C1 segment of cervical spinal cord (tissue), 14 donors: ENCODE data around the gene PTTG1.
"Not testable (repeated sequence)": the region's sequence is repeated elsewhere in the genome, so short reads cannot be mapped to it uniquely, and the experiment has no call there.

Experiments used
- DNase-seq, 14 donors: peaks; one replicate each; lab custom pipeline; 2025; lab: John Stamatoyannopoulos, UW

The PTTG1 gene

DNA sequence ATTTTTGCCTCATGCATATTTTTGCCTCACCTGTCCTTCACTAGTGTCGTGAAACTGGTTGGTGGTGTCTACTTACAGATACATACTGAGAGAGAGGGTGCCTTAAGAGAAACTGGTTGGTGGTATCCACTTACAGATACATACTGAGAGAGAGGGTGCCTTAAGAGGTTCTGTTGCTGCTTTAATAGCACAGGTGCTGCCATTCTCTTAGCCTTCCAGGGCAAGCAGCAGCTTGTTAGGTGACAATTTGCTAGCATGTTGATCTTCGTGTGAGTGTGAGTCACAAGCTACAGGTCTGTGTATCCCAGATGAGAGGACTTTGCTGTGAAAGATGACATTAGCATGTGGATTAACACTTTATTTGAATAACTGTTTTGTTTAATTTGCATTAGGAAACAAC is 1.4 kb downstream of the PTTG1 start:
- no peak for DNase-seq

DNA sequence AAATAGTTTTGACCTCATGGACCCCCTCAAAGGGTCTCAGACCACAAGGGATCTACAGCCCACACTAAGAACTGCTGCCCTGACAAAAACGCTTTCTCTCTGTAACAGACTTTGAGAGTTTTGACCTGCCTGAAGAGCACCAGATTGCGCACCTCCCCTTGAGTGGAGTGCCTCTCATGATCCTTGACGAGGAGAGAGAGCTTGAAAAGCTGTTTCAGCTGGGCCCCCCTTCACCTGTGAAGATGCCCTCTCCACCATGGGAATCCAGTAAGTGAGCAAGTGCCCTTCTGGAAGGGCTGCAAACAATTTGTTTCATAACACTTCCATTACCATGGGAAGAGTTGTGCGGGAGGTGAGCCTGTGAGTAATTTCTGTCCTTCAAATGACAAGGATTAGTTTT is 6.0 kb downstream of the PTTG1 start:
- no peak for DNase-seq

DNA sequence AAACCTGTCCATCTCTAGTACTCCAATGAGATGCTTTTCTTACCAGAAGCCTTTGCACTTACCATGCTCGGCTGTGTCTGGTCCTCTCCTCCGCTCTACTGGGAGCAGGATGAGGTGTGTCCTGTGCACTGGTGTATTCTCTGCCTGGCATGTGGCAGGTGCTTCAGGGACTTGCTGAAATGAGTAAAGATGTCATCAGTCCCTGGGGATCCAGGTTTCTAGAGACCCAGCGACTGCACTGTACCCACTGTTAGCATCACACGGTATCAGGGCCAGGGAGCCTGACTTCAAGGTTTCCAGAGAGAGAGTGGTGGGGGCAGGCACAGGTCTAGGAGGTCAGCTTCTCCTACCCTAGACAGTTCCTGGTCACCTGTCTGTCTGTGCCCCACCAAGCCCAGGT is 10.5 kb downstream of the PTTG1 start:
- DNase-seq, result no peak

DNA sequence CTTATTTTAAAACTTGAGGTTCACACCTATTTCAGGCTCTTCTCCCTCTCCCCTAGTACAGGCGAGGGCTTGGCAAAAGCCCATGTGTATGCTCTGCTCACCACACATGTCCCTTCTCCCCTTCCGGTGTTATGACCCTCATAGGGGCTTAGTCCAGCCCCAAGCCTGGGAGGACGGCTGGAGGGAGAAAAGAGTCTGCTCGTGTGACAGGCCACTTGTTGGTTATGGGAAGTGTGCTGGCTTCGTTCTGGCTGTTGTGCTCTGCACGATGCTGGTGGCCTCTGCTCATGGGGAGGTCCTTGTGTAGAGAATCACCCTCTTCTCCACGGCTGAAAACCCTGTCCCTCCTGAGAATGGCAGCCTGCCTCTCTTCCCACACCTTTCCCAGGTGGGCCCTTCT is 11.1 kb downstream of the PTTG1 start:
- DNase-seq, result no peak

DNA sequence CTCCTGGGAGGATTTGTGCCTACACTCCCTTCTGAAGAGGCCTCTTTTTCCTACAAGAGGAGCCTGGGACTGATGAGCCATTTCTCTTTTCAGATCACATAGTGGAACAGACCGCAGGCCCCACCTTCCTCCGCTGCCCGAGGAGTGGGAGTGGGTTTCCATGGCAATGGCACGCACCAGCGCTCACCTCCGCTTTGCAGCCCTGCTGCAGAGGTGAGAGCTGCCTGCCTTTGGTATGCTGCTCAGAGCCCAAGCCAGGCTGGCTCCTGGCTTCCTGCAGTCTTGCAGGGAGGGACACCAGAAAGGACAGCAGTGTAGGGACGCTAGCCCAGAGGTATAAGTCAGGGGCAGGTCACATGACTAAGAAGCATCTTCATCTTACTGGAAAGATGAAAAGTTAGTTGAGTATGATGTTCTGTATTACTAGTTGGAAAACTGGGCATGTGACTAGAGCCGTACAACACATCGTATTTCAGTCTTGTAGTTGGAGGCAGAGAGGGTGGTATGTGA is 12.4 kb downstream of the PTTG1 start:
- DNase-seq, result no peak

DNA sequence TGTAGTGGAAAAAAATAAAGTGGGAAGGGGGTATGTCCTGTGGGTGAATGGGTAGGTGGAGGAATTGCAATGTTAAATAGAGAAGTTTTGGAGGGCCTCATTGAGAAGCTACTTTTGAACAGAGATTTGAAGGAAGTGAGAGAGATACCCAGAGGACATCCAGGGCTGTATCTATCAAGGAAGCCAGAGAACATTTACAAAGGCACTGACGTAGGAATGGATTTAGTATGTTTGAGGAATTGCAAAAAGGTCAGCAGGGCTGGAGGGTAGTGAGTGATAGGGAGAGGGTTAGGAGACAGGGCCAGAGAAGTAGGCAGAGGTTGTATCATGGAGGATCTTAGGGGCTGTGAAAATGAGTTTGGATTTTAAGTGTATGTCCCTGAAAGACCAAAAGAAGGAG is 13.9 kb downstream of the PTTG1 start:
- DNase-seq, result no peak

DNA sequence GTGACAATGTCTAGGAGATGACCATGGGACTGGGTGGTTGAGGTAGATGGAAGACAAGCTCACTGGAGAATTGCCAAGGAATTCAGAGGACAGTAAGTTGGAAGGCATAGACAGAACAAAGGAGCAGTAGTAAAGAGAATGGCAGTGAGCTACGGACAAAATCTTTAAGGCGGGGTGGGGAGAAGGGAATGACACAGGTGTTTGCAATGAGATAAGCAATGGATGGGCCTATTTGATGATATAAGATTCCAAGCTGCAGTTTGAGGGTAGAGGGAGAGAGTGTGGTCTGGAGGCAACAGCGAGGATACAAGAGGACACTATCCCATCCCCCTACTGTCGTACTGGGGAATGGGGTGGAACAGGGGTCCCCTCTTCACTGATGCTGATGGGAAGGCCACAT is 14.4 kb downstream of the PTTG1 start:
- DNase-seq, result no peak

DNA sequence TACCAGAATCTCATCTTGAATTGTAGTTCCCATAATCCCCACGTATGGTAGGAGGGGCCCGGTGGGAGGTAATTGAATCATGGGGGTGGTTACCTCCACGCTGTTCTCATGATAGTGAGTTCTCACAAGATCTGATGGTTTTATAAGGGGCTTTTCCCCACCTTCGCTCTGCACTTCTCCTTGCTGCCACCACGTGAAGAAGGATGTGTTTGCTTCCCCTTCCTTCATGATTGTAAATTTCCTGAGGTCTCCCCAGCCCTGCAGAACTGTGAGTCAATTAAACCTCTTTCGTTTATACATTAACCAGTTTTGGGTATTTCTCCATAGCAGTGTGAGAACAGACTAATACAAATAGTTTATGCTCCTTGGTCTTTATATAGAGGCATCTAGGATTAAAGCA is 15.0 kb downstream of the PTTG1 start:
- not testable (repeated sequence) for DNase-seq

DNA sequence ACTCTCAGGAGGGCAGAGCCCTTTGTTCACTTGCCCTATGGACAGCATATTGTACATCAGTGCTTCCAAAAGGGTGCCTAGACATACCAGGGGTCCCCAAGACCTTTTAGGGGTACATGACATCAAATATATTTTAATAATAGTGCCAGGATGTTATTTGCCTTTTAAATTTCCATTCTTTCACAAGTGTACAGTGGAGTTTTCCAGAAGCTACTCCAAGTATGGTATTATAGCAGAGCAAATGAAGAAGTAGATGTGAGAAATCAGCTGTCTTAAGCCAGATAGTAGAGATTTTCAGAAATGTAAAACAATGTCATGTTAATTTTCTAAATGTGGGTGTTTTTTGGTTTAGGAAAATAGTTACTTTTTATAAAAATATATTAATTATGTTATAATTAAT is 15.6 kb downstream of the PTTG1 start:
- no peak for DNase-seq

DNA sequence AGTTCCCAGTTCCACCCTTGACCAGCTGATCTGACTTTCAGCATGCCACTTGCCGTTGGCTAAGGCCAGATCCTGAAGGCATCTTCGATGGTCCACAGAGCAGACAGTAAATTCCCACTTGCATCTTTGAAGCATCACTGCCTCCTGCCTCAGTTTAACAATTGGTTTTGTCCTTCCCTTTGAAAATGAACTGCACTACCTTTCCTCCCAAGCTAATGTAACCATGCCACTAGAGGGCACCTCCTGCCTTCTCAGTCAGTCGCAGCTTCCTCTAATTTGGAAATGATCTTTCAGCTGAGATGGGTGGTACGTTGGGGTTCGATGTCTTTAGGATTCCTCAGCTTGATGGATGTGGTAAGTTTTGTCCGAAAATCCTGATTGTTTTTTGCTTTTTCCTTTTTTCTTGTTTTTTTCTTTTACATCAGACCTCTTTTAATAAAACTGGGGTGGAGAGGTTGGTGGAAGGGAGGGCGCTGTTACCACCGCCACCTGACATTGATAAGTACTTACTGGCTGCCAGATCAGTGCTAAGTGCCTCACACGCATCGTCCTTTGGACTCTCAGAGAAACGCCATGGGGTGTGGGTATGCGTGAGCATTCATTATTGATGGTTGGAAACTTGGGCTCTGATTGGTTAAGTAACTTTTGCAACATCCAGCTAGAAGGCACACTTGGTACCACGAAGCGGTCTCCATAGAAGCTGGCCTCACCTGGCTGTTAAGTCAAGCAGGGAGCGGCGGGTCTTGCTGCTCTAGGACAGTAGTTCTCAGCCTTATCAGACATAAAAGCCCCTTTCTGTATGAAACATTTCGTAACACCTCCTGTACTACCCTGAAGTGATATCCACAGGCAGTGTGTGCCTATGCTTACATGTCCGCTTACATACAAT is 16.9 kb downstream of the PTTG1 start:
- peak in 10 of 14 donors; percentile 20 to 66 (median 47) for DNase-seq

DNA sequence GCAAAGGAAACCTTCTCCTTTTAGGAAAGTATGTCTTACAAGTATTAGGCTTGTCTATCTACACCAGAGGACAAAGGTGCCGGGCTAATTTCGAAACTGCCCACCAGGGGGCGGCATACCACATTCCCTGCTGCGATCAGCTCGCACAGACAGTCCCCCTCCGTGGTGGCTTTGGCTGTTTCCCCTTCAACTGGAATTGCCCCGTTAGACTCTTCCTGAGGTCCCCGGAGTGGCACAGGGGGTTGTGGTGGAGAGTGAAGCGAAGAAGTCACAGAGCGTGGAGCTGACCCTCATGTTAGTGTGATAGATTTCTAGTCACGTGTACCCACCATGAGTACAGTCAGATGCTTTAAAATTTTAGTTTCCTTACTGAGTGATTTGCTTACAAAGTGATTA is 17.5 kb downstream of the PTTG1 start:
- peak; percentile 22 to 90 (median 75) for DNase-seq

DNA sequence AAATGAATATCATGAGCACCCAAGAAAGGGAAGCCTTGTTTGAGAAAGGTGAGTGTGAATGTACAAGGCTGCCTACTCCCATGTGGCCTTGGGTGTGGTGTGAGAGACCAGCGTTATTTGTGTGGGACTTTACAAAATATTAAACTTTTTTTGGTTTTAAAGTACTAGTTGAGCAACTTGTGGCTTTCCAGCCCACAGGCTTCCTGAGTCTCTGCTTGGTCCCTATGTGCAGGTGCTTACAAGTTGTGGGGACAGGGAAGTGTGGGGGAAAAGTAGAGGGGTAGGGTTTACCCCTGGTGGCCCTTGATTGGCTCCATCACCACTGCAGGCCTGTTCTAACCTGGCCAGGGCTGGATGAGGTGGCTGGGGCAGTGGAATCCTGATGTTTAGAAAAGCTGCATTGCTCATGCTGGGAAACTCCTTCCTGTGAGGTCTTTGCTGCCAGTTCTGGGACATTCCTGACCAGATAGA is 19.7 kb downstream of the PTTG1 start:
- DNase-seq, result no peak

DNA sequence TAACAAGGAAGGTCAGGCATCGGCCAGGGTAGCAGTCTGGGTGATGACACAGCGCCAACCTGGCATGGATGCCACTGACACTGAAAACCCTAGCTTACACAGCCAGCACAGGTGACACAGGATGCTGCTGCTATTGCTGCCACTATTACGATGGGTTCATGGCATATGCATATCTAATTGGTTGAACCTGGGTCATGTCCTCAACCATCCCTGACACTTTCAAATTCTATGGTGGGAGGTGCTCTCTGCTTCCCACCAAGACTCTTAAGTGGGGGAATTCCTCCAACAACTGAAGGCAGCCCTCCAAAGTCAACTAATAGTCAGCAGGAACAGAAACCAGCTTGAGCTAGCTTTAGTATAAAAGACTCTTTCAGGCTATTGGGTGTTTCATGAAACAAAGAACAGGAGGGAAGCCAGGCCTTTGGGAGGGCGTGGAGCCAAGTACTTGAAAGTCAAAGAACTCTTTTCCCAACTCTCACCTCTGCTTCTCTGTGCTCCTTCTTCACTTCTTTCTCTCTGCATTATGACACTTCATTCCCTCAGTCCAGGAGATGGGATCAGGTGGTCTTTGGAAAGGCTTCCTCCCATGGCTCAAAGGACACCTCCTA is 21.3 kb downstream of the PTTG1 start:
- DNase-seq, result no peak

DNA sequence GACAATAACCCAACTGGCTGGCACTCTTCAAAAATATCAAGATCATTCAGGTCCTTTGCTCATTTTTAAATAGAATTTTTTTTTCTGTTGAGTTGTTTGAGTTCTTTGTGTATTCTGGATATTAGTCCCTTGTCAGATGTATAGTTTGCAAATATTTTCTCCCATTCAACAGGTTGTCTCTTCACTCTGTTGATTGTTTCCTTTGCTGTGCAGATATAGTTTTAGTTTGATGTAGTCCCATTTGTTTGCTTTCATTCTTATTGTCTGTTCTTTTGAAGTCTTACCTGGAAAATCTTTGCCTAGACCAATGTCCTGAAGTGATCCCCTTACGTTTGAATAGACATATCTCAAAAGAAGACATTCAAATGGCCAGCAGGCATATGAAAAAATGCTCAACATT is 22.8 kb downstream of the PTTG1 start:
- DNase-seq, result no peak

DNA sequence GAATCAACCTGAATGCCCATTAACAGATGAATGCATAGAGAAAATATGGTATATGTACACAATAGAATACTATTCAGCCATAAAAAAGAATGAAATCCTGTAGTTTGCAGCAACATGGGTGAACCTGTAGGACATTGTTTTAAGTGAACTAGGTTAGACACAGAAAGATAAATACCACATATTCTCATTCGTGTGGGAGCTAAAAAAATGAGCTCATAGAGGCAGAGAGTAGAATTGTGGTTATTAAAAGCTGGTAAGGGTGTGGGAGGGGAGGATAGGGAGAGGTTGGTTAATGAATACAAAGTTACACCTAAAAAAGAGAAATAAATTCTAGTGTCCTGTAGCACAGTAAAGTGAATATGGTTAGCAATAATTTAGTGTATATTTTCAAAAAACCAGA is 23.5 kb downstream of the PTTG1 start:
- DNase-seq, result no peak

DNA sequence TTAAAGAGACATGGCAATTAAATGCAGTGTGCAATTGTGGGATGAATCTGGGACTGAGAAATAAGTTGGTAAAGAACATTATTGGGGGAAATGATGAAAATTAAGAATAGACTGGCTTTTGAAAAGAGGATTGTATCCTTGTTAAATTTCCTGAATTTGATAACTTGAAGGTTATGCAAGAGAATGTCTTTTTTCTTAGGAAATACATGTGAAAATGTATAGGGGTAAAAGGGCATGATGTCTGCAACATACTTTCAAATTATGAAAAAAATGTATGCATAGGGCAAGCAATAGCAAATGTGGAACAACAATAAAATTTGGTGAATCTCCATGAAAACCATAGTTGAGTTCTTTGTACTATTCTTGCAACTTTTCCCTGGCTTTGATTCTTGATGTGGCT is 24.1 kb downstream of the PTTG1 start:
- no peak for DNase-seq

DNA sequence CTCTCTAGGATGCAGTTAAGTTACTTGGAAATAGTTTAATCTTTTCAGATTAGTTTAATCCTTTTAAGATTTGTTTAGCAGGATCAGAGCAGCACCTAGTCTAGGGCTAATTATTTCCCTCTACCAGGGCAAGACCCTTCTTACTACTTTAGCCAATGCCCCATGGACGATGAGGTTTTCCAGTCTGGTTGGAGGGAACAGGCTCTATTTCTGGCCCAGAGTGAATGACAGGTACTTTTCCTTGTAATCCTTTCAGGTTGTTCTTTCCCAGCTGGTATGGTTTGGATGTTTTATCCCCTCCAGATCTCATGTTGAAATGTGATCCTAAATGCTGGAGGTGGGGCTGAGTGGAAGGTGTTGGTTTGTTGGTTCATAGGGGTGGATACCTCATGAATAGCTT is 27.2 kb downstream of the PTTG1 start:
- DNase-seq, result no peak

DNA sequence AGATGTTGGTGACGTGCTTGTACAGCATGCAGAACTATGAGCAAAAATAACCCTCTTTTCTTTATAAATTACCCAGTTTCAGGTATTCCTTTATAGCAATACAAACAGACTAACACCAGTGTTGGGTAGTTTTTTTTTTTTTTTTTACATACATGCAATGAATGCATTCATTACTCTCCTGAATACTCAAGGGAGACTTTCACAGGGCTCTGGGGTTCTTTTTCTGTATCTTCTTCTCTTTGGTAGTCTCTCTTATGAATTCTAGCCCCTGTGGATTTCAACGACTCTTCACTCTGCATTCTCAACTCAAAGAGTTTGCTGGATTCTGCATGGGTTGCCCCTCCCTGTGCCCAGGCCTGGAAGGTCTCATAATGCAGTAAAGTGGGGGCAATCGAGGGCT is 27.8 kb downstream of the PTTG1 start:
- DNase-seq, result no peak

DNA sequence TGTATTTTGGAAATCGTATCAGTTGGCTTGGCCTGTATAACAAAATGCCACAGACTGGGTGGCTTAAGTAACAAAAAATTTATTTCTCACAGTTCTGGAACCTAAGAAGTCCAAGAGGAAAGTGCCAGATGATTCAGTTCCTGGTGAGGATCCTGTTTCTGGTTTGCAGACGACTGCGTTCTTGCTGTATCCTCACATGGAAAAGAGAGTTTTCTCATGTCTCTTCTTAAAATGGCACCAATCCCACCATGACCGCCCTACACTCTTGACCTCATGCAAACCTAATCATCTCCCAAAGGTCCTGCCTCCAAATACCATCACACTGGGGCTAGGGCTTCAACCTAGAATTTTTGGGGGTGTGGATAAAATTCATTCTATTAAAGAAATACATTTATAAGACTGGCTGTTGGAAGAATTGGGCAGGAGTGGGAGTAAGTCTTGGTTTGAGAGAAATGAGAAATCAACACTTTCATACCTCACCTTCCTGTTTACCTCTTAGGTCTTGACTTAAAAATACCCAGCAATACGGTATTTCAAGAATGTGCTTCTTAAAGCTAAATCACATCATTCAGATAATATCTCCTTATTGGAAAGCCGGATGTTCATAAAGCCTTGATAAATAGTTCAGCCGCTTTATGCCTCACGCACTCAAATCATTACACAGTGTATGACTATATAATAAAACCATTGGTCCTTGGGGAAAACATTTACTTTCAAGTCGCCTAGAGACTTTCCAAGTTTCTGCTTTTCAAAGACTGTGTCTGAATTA is 28.7 kb downstream of the PTTG1 start:
- no peak for DNase-seq

DNA sequence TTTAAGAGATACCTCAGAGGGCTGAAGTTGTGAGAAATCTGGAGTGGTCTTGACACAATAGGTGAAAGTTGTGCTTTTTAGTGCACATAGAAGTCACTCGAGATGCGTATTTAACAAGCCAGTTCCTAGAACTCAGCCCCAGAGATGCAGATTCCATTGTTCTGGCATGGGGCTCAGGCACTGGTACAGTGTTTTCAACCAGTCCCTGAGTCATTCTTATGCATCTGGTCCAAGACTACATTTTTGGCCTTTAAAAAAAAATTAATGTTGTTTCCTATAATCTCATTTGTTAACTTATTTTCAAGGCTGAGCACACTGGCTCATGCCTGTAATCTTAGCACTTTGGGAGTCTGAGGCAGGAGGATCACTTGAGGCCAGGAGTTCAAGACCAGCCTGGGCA is 29.6 kb downstream of the PTTG1 start:
- DNase-seq, result no peak

DNA sequence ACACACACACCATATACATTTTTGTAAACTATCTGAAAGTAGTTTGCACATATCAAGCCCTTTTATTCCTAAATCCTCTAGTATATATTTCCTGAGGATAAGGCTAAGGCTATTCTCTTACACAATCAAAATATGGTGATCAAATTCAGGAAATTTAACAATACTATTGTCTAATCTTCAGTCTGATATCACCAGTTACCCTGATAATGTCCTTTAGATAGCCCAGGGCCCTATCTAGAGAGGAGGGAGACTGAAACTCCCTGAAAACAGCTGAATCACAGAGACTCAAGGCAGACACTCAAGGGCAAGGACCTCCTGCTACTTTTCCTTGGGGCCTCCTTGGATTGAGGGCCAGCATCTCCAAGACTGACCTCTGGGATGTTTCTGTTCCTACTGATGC is 30.4 kb downstream of the PTTG1 start:
- no peak for DNase-seq

DNA sequence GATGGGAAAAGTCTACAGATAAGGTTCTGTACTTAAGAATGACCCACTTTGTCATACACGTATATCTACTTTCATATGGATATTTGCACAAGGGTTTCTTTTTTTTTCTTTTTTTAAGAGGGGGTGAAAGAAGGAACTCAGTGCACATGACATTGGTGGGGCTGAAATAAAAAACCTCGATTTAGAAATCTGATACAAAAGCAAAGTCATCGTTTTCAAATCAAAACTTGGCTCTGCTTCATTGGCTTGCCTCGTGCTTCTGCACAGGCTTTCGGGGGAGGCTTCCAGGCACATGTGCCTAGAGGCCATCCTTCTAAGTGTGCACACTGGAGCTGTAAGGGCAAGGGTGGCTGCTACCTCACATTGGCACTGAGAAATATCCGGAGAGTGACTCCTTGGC is 31.1 kb downstream of the PTTG1 start:
- no peak for DNase-seq
